ENCODE measurements around the gene NPAS2. TPM values are rescaled to one million over a fixed set of nuclear protein-coding genes. Genes with fewer than 3 reads are reported as not detected.

NPAS2 gene
- total and polyA plus RNA-seq, 7 donors: 8.5 to 56.2 (median 17.3) TPM

- peaks cover 32% of the 10 kb centered on the region for H3K4me1 ChIP-seq
- DNase-seq: no peak
Measured at GRCh38 chr2:100821911-100822265, 1.9 kb downstream of the NPAS2 start.

GRCh38 chr2:100822587-100823248 lies 2.8 kb downstream of the NPAS2 start:
- peak; percentile 76 to 80 (median 78) for ATAC-seq
- H3K4me1 ChIP-seq: peaks cover 36% of the 10 kb centered on the region

More at GRCh38 chr2:100821911-100822265, 1.9 kb downstream of the NPAS2 start:
- H3K36me3 ChIP-seq (ENCODE audit: insufficient read depth in 1 of 2, low read depth in 1 of 2): no peaks in the 10 kb centered on the region
- TF ChIP-seq CTCF (IDR thresholded peaks at IDR 0.05): no peak
- H3K27me3 ChIP-seq (ENCODE audit: insufficient read depth in 3 of 3, low read length in 2 of 3): no peaks in the 10 kb centered on the region
- H3K9me3 ChIP-seq: no peaks in the 10 kb centered on the region
- H3K4me3 ChIP-seq: peak overlapping the region; percentile 83
- no peak for ATAC-seq
- intact Hi-C loops (cut with DNase I): loop anchor here in 1 of 2 donors (5.0 kb wide), 1 partner anchor 135 kb away; no protein-coding TSS in a partner anchor
- H3K27ac ChIP-seq: peak overlapping the region; percentile 84
- WGBS, 3 donors: 53 to 70% (median 55%) methylated on average over 9 of the region's 9 CpGs

GRCh38 chr2:100823665-100824438 lies 3.9 kb downstream of the NPAS2 start:
- ATAC-seq: no peak
- intact Hi-C loops (cut with DNase I): loop anchor here in 1 of 2 donors (5.0 kb wide), 1 partner anchor 133 kb away; no protein-coding TSS in a partner anchor
- Histone ChIP-seq H3K9me3 (no peaks in the 10 kb centered on the region), H3K4me1 (peaks cover 36% of the 10 kb centered on the region), H3K27ac (peak overlapping the region; percentile 39), H3K4me3 (no peak overlapping the region), H3K27me3 (ENCODE audit: insufficient read depth in 3 of 3, low read length in 2 of 3) (no peaks in the 10 kb centered on the region), H3K36me3 (ENCODE audit: insufficient read depth in 1 of 2, low read depth in 1 of 2) (no peaks in the 10 kb centered on the region)
- WGBS, 3 donors: 69 to 91% (median 79%) methylated on average over 6 of the region's 6 CpGs
- TF ChIP-seq CTCF (IDR thresholded peaks at IDR 0.05): no peak
- DNase-seq: no peak

More at GRCh38 chr2:100822587-100823248, 2.8 kb downstream of the NPAS2 start:
- peak overlapping the region; percentile 83 for H3K4me3 ChIP-seq
- TF ChIP-seq CTCF (IDR thresholded peaks at IDR 0.05): no peak
- 19 to 35% (median 22%) methylated on average over 9 of the region's 9 CpGs for WGBS, 3 donors
- intact Hi-C loops (cut with DNase I): loop anchor here in 1 of 2 donors (5.0 kb wide), 1 partner anchor 135 kb away; no protein-coding TSS in a partner anchor
- DNase-seq: no peak
- H3K27me3 ChIP-seq (ENCODE audit: insufficient read depth in 3 of 3, low read length in 2 of 3): no peaks in the 10 kb centered on the region
- no peaks in the 10 kb centered on the region for H3K9me3 ChIP-seq
- no peaks in the 10 kb centered on the region for H3K36me3 ChIP-seq (ENCODE audit: insufficient read depth in 1 of 2, low read depth in 1 of 2)
- peak overlapping the region; percentile 84 for H3K27ac ChIP-seq

GRCh38 chr2:100824842-100825241 lies 4.9 kb downstream of the NPAS2 start:
- Histone ChIP-seq H3K4me3 (no peak overlapping the region), H3K4me1 (peaks cover 36% of the 10 kb centered on the region), H3K27me3 (ENCODE audit: insufficient read depth in 3 of 3, low read length in 2 of 3) (no peaks in the 10 kb centered on the region), H3K9me3 (no peaks in the 10 kb centered on the region), H3K27ac (no peak overlapping the region), H3K36me3 (ENCODE audit: insufficient read depth in 1 of 2, low read depth in 1 of 2) (no peaks in the 10 kb centered on the region)
- 90 to 95% (median 91%) methylated on average over 5 of the region's 5 CpGs for WGBS, 3 donors
- TF ChIP-seq CTCF (IDR thresholded peaks at IDR 0.05): no peak
- DNase-seq (no peak), ATAC-seq (no peak)
- intact Hi-C loops (cut with DNase I): loop anchor here in 1 of 2 donors (5.0 kb wide), 1 partner anchor 132 kb away; no protein-coding TSS in a partner anchor
